ENCODE measurements around the gene IFT88. TPM values are rescaled to one million over a fixed set of nuclear protein-coding genes. Genes with fewer than 3 reads are reported as not detected.

IFT88 gene
- total and polyA plus RNA-seq, 2 of the 4 experiments (the other 2 are of a cell fraction) = 5.5 to 8.6 TPM

GRCh38 chr13:20519875-20520274 is 47.1 kb upstream of the IFT88 start:
- no peak for TF ChIP-seq FOS (IDR thresholded peaks at IDR 0.05; ENCODE audit: low read depth, low read length)
- TF ChIP-seq CHD1 (IDR thresholded peaks at IDR 0.05; ENCODE audit: low read depth, low read length) = no peak
- TF ChIP-seq, protein P1, sequence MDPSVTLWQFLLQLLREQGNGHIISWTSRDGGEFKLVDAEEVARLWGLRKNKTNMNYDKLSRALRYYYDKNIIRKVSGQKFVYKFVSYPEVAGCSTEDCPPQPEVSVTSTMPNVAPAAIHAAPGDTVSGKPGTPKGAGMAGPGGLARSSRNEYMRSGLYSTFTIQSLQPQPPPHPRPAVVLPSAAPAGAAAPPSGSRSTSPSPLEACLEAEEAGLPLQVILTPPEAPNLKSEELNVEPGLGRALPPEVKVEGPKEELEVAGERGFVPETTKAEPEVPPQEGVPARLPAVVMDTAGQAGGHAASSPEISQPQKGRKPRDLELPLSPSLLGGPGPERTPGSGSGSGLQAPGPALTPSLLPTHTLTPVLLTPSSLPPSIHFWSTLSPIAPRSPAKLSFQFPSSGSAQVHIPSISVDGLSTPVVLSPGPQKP (IDR thresholded peaks at IDR 0.05; ENCODE audit: borderline replicate concordance, low read depth, low read length) = no peak
- TF ChIP-seq MAZ (IDR thresholded peaks at IDR 0.05; ENCODE audit: borderline replicate concordance, low read depth, low read length) = no peak
- TF ChIP-seq SMC3 (IDR thresholded peaks at IDR 0.05; ENCODE audit: low read depth, low read length) = no peak
- no peak for TF ChIP-seq RAD21 (IDR thresholded peaks at IDR 0.05; ENCODE audit: low read length)
- no peak for TF ChIP-seq POLR2A (IDR thresholded peaks at IDR 0.05; ENCODE audit: low read depth, low read length)
- TF ChIP-seq USF2 (IDR thresholded peaks at IDR 0.05; ENCODE audit: low read depth, low read length) = no peak
- TF ChIP-seq MAFK (IDR thresholded peaks at IDR 0.05; ENCODE audit: low read depth, low read length) = no peak
- TF ChIP-seq CEBPB (IDR thresholded peaks at IDR 0.05; ENCODE audit: low read depth, low read length) = no peak
- TF ChIP-seq, protein P2, sequence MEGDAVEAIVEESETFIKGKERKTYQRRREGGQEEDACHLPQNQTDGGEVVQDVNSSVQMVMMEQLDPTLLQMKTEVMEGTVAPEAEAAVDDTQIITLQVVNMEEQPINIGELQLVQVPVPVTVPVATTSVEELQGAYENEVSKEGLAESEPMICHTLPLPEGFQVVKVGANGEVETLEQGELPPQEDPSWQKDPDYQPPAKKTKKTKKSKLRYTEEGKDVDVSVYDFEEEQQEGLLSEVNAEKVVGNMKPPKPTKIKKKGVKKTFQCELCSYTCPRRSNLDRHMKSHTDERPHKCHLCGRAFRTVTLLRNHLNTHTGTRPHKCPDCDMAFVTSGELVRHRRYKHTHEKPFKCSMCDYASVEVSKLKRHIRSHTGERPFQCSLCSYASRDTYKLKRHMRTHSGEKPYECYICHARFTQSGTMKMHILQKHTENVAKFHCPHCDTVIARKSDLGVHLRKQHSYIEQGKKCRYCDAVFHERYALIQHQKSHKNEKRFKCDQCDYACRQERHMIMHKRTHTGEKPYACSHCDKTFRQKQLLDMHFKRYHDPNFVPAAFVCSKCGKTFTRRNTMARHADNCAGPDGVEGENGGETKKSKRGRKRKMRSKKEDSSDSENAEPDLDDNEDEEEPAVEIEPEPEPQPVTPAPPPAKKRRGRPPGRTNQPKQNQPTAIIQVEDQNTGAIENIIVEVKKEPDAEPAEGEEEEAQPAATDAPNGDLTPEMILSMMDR (conservative IDR thresholded peaks at IDR 0.05; ENCODE audit: low read depth, low read length) = no peak
- TF ChIP-seq NFE2L2 (IDR thresholded peaks at IDR 0.05; ENCODE audit: low read depth, low read length) = no peak
- TF ChIP-seq RFX5 (IDR thresholded peaks at IDR 0.05; ENCODE audit: low read depth, low read length) = no peak
- no peak overlapping the region for H4K8ac ChIP-seq (ENCODE audit: low read depth in 2 of 2, low read length in 2 of 2)
- no peak overlapping the region for H4K91ac ChIP-seq (ENCODE audit: insufficient read depth, low read depth, low read length)
- intact Hi-C loops (cut with micrococcal nuclease) = no loop called here
- H2AFZ ChIP-seq (replicated peaks; ENCODE audit: low read length, poor library complexity) = no peak overlapping the region
- ATAC-seq (ENCODE audit: low read depth) (no peak), DNase-seq (no peak)
- H3K79me1 ChIP-seq (ENCODE audit: low read depth in 1 of 2, low read length in 2 of 2) = peaks cover 6 to 17% of the 10 kb centered on the region in 2 experiments
- no peak overlapping the region for H2BK15ac ChIP-seq (ENCODE audit: low read depth, low read length)
- H3K4me1 ChIP-seq (ENCODE audit: control insufficient read depth, insufficient read depth, low read length) = no peaks in the 10 kb centered on the region
- no peak overlapping the region for H3K27ac ChIP-seq (ENCODE audit: insufficient read depth, low read length)
- H2AK9ac ChIP-seq (replicated peaks; ENCODE audit: low read depth, low read length, poor library complexity) = no peak overlapping the region
- no peak overlapping the region for H3K4me3 ChIP-seq (ENCODE audit: insufficient read depth, low read depth, low read length)
- H2BK20ac ChIP-seq (ENCODE audit: low read depth, low read length) = no peak overlapping the region
- no peaks in the 10 kb centered on the region for H3K27me3 ChIP-seq (ENCODE audit: control insufficient read depth, insufficient read depth, low read length)
- H3K4ac ChIP-seq (ENCODE audit: low read depth, low read length) = no peak overlapping the region
- no peak overlapping the region for H3K14ac ChIP-seq (replicated peaks; ENCODE audit: low read depth, low read length)
- CTCF ChIA-PET = interaction anchor here (0.6 kb wide), 1 partner anchor 360 kb away, joined by 3 read pairs; no protein-coding TSS in a partner anchor
- no peaks in the 10 kb centered on the region for H4K20me1 ChIP-seq (ENCODE audit: insufficient read depth, low read length)
- dilution Hi-C loops (cut with HindIII; ENCODE audit: low sequenced_read_pairs, unreplicated experiment) = no loop called here
- H3K36me3 ChIP-seq (ENCODE audit: control insufficient read depth, insufficient read depth, low read length) = no peaks in the 10 kb centered on the region
- no peak overlapping the region for H3K4me2 ChIP-seq (ENCODE audit: low read depth, low read length)
- no peak overlapping the region for H2AK5ac ChIP-seq (ENCODE audit: low read depth, low read length)
- no peak overlapping the region for H2BK120ac ChIP-seq (ENCODE audit: low read depth, low read length)
- H3K18ac ChIP-seq (ENCODE audit: low read depth, low read length) = no peak overlapping the region
- no peak overlapping the region for H3K9ac ChIP-seq (ENCODE audit: low read depth, low read length)
- no peak overlapping the region for H3K56ac ChIP-seq (ENCODE audit: extremely low read depth, insufficient read depth, low read length)
- H4K5ac ChIP-seq (ENCODE audit: low read depth, low read length) = no peak overlapping the region
- BruUV-seq (replicated peaks) = no TSS peak
- POLR2A ChIA-PET (ENCODE audit: unreplicated experiment) = no interaction called here
- H3K9me1 ChIP-seq (ENCODE audit: insufficient read depth, low read length) = 0 out of 2 replicates have a peak, but pooled peaks cover 3% of the 10 kb centered on the region
- in situ Hi-C loops (cut with MboI; ENCODE audit: low sequenced_read_pairs) = loop anchor here (25.0 kb wide), 1 partner anchor 967 kb away; no protein-coding TSS in a partner anchor
- no peak overlapping the region for H3K23ac ChIP-seq (ENCODE audit: low read depth, low read length)
- WGBS, 2 experiments (ENCODE audit: extremely low coverage in 2 of 2, insufficient read length in 1 of 2) = no CpG with 5 or more reads among the region's 1 CpG
- H2BK5ac ChIP-seq (ENCODE audit: low read depth, low read length, poor library complexity, severe bottlenecking) = no peak overlapping the region
- no peaks in the 10 kb centered on the region for H3K9me3 ChIP-seq (ENCODE audit: control insufficient read depth, insufficient read depth, low read length)

Measured in IMR-90 (cell line).